ENCODE measurements around the gene LRRC41.
"Not testable (repeated sequence)": the region's sequence is repeated elsewhere in the genome, so short reads cannot be mapped to it uniquely, and the experiment has no call there.

Gene LRRC41

GRCh38 chr1:46284597-46285564 lies 18.5 kb downstream of the LRRC41 start:
- DNase-seq, result no peak

- no peak for DNase-seq
These were observed 19.4 kb downstream of the LRRC41 start for GRCh38 chr1:46284058-46284457.

GRCh38 chr1:46281021-46281420 lies 22.4 kb downstream of the LRRC41 start:
- no peak for DNase-seq

- no peak for DNase-seq
These were observed 23.3 kb downstream of the LRRC41 start for GRCh38 chr1:46280092-46280491.

- DNase-seq, result no peak
These were observed 24.6 kb downstream of the LRRC41 start for GRCh38 chr1:46278807-46279206.

- DNase-seq, result no peak
These were observed 25.6 kb downstream of the LRRC41 start for GRCh38 chr1:46277658-46278373.

- DNase-seq, result no peak
These were observed 28.4 kb downstream of the LRRC41 start for GRCh38 chr1:46275030-46275337.

GRCh38 chr1:46274225-46275029 lies 29.0 kb downstream of the LRRC41 start:
- no peak for DNase-seq

- no peak for DNase-seq
These were observed 34.8 kb downstream of the LRRC41 start for GRCh38 chr1:46268578-46268977.

- DNase-seq, result no peak
These were observed 40.3 kb downstream of the LRRC41 start for GRCh38 chr1:46263146-46263545.

- no peak for DNase-seq
These were observed 40.9 kb downstream of the LRRC41 start for GRCh38 chr1:46262508-46262907.

- no peak for DNase-seq
These were observed 46.9 kb downstream of the LRRC41 start for GRCh38 chr1:46256523-46256922.

GRCh38 chr1:46254668-46255067 lies 48.7 kb downstream of the LRRC41 start:
- no peak for DNase-seq

GRCh38 chr1:46248122-46248920 lies 55.1 kb downstream of the LRRC41 start:
- DNase-seq, result no peak

- DNase-seq, result peak; percentile 97
These were observed 55.8 kb downstream of the LRRC41 start, which contains the start of gene RAD54L for GRCh38 chr1:46247436-46248121. Gene RAD54L (plus strand): TSS chr1:46247763. CDS start chr1:46248406, 643 bp downstream.

GRCh38 chr1:46246548-46247435 lies 56.6 kb downstream of the LRRC41 start:
- DNase-seq, result peak; percentile 44 to 52

GRCh38 chr1:46246136-46246535 lies 57.3 kb downstream of the LRRC41 start:
- not testable (repeated sequence) for DNase-seq

GRCh38 chr1:46244656-46245371 lies 58.6 kb downstream of the LRRC41 start:
- DNase-seq, result no peak

GRCh38 chr1:46243831-46244230 lies 59.6 kb downstream of the LRRC41 start:
- not testable (repeated sequence) for DNase-seq

GRCh38 chr1:46242918-46243317 lies 60.5 kb downstream of the LRRC41 start:
- DNase-seq, result no peak

Measured in activated CD4-positive, alpha-beta T cell treated with anti-CD3 and anti-CD28 coated beads, Interleukin-2, amount 50 U/mL, for 4 hours (primary cell).